ENCODE results near the gene KRTAP10-1. TPM values are rescaled to one million over a fixed set of nuclear protein-coding genes. Genes with fewer than 3 reads are reported as not detected.

Gene KRTAP10-1
- total RNA-seq, 2 experiments from 2014 or later, result not detected

GRCh38 chr21:44544566-44544965 lies 4.6 kb upstream of the KRTAP10-1 start:
- no peak for DNase-seq
- Mint-ChIP-seq H3K9me3 (peaks cover 23% of the 10 kb centered on the region), H3K36me3 (peaks cover 20% of the 10 kb centered on the region), H3K27ac (no peak overlapping the region), H3K4me3 (no peak overlapping the region), H3K27me3 (no peaks in the 10 kb centered on the region), H3K4me1 (peaks cover 28% of the 10 kb centered on the region)

GRCh38 chr21:44542716-44543115 lies 2.7 kb upstream of the KRTAP10-1 start:
- Mint-ChIP-seq H3K27ac (no peak overlapping the region), H3K4me3 (no peak overlapping the region), H3K4me1 (peaks cover 13% of the 10 kb centered on the region), H3K36me3 (peaks cover 16% of the 10 kb centered on the region), H3K27me3 (no peaks in the 10 kb centered on the region), H3K9me3 (peaks cover 18% of the 10 kb centered on the region)
- no peak for DNase-seq

DNA sequence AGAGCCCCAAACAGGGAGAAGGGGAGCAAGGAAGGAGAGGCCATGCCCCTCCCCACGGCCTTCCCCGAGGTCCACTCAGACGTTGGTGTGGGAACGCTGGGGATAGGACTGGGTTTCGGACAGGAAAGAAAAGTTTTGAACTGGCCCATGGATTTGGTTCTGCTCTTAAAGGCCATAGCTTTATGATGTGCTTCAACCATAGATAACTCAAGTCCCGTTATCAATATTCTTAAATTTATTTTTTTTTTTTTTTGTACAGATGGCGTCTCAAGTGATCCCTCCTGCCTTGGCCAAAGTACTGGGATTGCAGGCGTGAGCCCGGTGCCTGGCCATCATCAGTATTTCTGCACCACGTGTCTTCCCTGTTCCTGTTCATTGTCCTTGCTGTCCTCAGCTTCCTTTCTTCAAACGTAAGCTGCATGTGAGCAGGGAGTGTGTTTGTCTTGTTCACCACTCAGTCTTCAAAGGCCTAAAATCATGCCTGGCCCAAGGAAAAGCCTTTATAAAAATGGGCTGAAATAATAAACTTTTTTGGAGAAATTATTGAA lies 820 bp upstream of the KRTAP10-1 start:
- Mint-ChIP-seq H3K4me3 (no peak overlapping the region), H3K27me3 (no peaks in the 10 kb centered on the region), H3K4me1 (no peaks in the 10 kb centered on the region), H3K9me3 (peaks cover 5% of the 10 kb centered on the region), H3K27ac (no peak overlapping the region), H3K36me3 (peaks cover 1% of the 10 kb centered on the region)
- DNase-seq, result no peak

- no peaks in the 10 kb centered on the region for H3K9me3 Mint-ChIP-seq
- no peak for DNase-seq
- no peaks in the 10 kb centered on the region for H3K4me1 Mint-ChIP-seq
- no peaks in the 10 kb centered on the region for H3K27me3 Mint-ChIP-seq
- H3K27ac Mint-ChIP-seq, result no peak overlapping the region
- no peak overlapping the region for H3K4me3 Mint-ChIP-seq
- H3K36me3 Mint-ChIP-seq, result no peaks in the 10 kb centered on the region
Observed at GRCh38 chr21:44539046-44539445, 949 bp downstream of the KRTAP10-1 start.

GRCh38 chr21:44537930-44538911 lies 1.8 kb downstream of the KRTAP10-1 start:
- Mint-ChIP-seq H3K27ac (no peak overlapping the region), H3K27me3 (no peaks in the 10 kb centered on the region), H3K36me3 (no peaks in the 10 kb centered on the region), H3K4me1 (no peaks in the 10 kb centered on the region), H3K4me3 (no peak overlapping the region), H3K9me3 (no peaks in the 10 kb centered on the region)
- DNase-seq, result no peak

- Mint-ChIP-seq H3K36me3 (no peaks in the 10 kb centered on the region), H3K27me3 (no peaks in the 10 kb centered on the region), H3K27ac (no peak overlapping the region), H3K4me1 (no peaks in the 10 kb centered on the region), H3K9me3 (no peaks in the 10 kb centered on the region), H3K4me3 (no peak overlapping the region)
- no peak for DNase-seq
Observed at GRCh38 chr21:44535963-44536362, 4.0 kb downstream of the KRTAP10-1 start.

DNA sequence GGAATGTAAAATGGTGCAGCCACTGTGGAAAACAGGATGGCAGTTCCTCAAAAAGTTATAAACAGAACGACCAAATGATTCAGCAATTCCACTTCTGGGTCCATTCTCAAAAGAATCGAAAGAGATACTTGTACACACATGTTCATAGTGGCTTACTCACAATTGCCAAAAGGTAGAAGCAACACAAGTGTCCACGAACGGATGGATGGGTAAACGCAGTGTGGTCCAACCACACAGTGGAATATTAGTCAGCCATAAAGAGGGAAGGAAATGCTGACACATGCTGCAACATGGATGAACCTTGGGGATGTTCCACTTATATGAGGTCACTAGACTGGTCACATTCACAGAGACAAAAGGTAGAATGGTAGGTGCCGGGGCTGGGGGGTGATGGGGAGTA lies 5.3 kb downstream of the KRTAP10-1 start:
- H3K9me3 Mint-ChIP-seq, result no peaks in the 10 kb centered on the region
- no peak overlapping the region for H3K4me3 Mint-ChIP-seq
- H3K36me3 Mint-ChIP-seq, result no peaks in the 10 kb centered on the region
- DNase-seq, result no peak
- H3K27me3 Mint-ChIP-seq, result no peaks in the 10 kb centered on the region
- no peak overlapping the region for H3K27ac Mint-ChIP-seq
- no peaks in the 10 kb centered on the region for H3K4me1 Mint-ChIP-seq

DNA sequence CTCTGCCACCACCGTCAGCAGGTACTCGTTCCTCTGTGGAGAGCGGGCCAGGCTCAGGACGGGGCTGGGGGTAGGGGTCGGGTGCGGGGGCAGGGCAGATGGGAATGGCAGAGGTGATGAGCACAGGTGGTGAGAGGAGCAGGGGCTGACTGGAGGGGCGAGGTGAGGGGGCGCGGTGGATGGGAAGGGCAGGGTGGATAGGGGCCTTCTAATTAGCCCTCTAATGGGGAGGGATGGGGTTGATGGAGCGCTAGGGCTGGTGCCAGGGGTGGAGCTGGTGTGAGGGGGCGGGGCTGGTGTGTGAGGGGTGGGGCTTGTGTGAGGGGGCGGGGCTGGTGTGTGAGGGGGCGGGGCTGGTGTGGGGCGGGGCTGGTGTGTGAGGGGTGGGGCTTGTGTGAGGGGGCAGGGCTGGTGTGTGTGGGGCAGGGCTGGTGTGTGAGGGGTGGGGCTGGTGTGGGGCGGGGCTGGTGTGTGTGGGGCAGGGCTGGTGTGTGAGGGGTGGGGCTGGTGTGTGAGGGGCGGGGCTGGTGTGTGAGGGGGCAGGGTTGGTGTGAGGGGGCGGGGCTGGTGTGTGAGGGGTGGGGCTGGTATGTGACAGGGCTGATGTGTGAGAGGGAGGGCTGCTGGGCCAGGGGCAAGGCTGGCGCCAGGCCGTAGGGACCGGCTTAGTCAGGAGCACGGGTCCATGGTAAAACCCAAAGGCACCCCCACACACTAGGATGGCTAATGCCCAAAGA lies 5.9 kb downstream of the KRTAP10-1 start:
- Mint-ChIP-seq H3K9me3 (no peaks in the 10 kb centered on the region), H3K4me3 (no peak overlapping the region), H3K27me3 (no peaks in the 10 kb centered on the region), H3K4me1 (no peaks in the 10 kb centered on the region), H3K27ac (no peak overlapping the region), H3K36me3 (no peaks in the 10 kb centered on the region)
- DNase-seq, result no peak

GRCh38 chr21:44533121-44533890 lies 6.7 kb downstream of the KRTAP10-1 start:
- DNase-seq, result no peak
- Mint-ChIP-seq H3K27me3 (no peaks in the 10 kb centered on the region), H3K4me3 (no peak overlapping the region), H3K9me3 (no peaks in the 10 kb centered on the region), H3K36me3 (no peaks in the 10 kb centered on the region), H3K27ac (no peak overlapping the region), H3K4me1 (no peaks in the 10 kb centered on the region)

GRCh38 chr21:44532712-44533111 lies 7.3 kb downstream of the KRTAP10-1 start:
- Mint-ChIP-seq H3K4me1 (no peaks in the 10 kb centered on the region), H3K27ac (no peak overlapping the region), H3K27me3 (no peaks in the 10 kb centered on the region), H3K4me3 (no peak overlapping the region), H3K36me3 (no peaks in the 10 kb centered on the region), H3K9me3 (no peaks in the 10 kb centered on the region)
- no peak for DNase-seq

GRCh38 chr21:44531606-44532564 lies 8.1 kb downstream of the KRTAP10-1 start:
- H3K9me3 Mint-ChIP-seq, result no peaks in the 10 kb centered on the region
- no peaks in the 10 kb centered on the region for H3K36me3 Mint-ChIP-seq
- DNase-seq, result no peak
- H3K4me1 Mint-ChIP-seq, result no peaks in the 10 kb centered on the region
- H3K4me3 Mint-ChIP-seq, result no peak overlapping the region
- H3K27me3 Mint-ChIP-seq, result no peaks in the 10 kb centered on the region
- H3K27ac Mint-ChIP-seq, result no peak overlapping the region

DNA sequence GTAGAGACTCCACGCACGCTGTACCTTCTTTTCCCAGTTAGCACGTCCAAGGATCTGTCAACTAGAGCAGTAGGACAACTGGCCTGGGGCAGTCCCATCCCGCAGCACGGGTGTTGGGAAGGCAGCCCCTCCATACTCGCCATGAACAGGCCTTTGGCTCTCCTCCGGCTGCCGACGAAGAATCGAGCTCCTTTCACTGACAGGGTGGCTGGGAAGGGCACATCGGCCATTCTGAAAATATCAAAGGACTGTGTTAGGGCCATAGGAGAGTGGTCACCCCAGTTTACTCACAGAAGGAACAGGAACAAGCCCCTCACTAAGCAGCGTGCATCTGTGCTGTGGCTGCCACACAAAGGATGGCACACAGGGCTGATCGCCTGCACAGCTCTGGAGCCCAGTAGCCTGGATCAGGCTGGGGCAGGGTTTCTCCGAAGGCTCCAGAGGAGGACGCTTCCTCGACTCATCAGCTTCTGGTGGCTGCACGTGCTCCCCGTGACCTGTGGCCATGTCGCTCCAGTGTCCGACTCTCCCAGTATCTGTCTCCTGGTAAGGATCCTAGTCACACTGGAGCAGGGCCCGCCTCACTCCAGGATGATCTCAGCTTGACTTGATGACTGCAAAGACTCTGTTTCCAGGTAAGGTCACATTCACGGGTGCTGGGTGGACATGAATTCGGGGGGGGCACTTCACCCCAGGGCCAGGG lies 8.9 kb downstream of the KRTAP10-1 start:
- H3K27me3 Mint-ChIP-seq, result no peaks in the 10 kb centered on the region
- H3K9me3 Mint-ChIP-seq, result no peaks in the 10 kb centered on the region
- H3K27ac Mint-ChIP-seq, result no peak overlapping the region
- no peaks in the 10 kb centered on the region for H3K4me1 Mint-ChIP-seq
- H3K4me3 Mint-ChIP-seq, result no peak overlapping the region
- no peaks in the 10 kb centered on the region for H3K36me3 Mint-ChIP-seq
- DNase-seq, result no peak

DNA sequence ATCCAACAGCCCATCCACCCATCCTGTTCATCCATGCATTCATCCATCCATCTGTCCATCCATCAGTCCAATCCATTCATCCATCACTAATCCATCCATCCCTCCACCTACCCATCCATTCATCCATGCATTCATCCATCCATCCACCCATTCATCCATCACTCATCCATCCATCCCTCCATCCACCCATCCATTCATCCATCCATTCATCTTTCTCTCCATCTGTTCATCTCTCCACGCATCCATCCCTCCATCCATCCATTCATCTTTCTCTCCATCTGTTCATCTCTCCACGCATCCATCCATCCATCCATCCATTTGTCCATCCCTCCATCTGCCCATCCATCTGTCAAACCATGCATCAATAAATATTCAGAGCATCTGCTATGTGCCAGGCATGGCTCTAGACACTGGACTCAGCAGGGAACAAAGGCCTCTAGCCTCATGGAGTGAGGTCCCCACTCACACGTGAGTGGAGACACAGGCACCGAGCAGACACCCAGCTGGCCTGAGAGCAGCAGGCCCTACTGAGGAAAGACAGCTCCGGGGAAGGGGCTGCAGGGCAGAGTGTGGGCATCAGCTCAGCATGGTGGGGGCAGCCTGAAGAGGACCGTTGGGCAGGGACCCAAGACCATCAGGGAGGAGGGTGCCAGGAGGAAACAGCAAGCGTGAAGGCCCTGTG lies 9.6 kb downstream of the KRTAP10-1 start:
- DNase-seq, result no peak
- no peak overlapping the region for H3K27ac Mint-ChIP-seq
- H3K4me1 Mint-ChIP-seq, result no peaks in the 10 kb centered on the region
- no peaks in the 10 kb centered on the region for H3K27me3 Mint-ChIP-seq
- no peaks in the 10 kb centered on the region for H3K36me3 Mint-ChIP-seq
- H3K9me3 Mint-ChIP-seq, result no peaks in the 10 kb centered on the region
- no peak overlapping the region for H3K4me3 Mint-ChIP-seq

All from activated naive CD8-positive, alpha-beta T cell treated with anti-CD3 and anti-CD28 coated beads for 36 hours (primary cell).